ENCODE measurements around the gene IL12RB1.

IL12RB1 gene

GRCh38 chr19:18086590-18087138 lies at the start of gene IL12RB1:
TSS of gene IL12RB1 (minus strand) at chr19:18086934. CDS start at chr19:18086823, 111 bp downstream.
- DNase-seq (peak; percentile 65), ATAC-seq (peak; percentile 43)

DNA sequence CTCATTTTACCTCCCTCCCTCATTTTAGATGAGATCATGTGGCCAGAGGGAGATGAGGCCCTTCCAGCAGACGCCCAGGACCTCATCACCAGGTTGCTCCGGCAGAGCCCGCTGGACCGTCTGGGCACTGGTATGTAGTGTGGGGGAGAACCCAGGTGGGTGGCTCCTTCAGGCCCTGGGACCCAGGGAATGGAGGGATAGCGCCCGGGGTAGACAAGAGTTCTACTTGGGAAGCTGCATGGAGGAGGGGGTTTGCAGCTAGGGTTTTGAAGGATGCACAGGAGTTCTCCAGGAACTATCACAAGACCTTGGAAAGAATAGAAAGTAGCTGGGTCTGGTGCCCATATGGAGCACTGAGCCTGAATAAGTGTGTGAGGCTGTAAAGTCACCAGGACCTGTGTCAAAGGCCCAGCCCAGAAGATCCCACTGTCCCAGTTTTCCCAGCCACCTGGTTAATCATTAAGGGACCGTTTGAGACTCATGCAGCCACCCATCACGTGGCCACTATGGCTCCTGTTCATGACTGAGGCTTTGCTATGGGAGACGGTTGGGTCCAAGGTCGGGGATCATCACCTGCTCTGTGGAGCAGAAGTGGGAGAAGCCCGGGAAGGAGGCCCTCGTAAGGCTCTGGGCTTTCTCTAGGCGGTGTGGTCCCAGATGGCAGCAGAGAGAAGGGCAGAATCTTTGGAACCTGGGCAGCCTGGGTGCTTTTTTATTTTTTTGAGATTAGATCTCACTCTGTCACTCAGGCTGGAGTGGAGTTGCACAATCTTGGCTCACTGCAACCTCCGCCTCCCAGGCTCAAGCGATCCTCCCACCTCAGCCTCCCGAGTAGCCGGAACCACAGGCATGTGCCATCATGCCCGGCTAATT lies 49.2 kb upstream of the IL12RB1 start:
- no peak for ATAC-seq
- no peak for DNase-seq

DNA sequence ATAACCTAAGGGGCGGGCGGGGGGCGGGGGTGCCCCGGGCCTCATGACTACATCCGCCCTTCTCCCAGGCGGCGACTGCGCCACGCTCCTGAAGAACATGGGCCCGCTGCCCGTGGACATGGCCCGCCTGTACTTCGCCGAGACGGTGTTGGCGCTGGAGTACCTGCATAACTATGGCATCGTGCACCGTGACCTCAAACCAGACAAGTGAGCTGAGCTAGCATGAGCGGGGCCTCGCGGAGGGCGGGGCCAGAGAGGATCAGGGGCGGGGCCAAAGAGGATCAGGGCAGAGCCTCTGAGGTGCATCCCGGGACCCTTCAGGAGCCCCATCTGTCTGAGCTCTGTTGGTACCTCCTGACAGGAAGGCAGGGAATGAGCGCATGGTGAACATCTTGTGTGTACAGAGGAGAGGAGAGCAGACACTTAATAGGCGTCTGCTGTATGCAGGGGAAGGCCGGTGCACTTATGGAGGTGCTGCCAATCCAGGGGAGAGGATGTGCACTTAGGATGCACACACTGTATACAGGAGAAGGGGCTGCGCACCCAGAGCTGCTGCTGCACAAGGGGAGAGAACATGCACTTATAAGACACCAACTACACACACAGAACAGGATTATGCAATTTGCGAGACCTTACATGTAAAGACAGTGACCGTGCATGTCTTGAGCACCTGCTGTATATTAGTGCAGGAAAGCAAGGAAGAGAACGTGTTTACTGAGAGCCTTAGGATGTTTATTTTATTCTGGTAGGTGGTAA lies 45.3 kb upstream of the IL12RB1 start:
- ATAC-seq, result no peak
- DNase-seq, result peak; percentile 34

DNA sequence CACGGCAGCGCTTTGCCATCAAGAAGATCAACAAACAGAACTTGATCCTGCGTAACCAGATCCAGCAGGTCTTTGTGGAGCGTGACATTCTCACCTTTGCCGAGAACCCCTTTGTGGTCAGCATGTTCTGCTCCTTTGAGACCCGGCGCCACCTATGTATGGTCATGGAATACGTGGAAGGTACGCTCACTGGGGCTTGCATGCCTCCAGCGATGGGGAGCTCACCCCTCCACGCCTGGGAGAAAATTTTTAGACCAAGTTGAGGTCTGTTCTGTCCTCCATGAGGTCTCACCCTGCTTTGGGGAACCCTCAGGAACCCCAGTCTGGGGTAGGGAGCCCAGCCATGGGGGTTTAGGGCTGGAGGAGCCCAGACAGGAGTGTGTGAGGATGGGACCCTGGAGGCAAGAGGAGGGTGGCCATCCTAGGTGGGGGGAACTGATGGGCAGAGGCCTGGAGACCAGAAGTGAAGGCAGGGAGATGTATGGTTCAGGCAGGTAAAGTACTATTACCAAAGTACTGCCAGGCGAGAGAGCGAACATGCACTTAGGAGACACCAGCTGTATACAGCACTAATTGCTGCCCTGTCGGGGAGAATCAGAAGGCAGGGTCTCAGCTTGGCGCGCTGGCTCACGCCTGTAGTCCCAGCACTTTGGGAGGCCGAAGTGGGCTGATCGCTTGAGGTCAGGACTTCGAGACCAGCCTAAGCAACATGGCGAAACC lies 43.9 kb upstream of the IL12RB1 start:
- no peak for ATAC-seq
- DNase-seq, result no peak

DNA sequence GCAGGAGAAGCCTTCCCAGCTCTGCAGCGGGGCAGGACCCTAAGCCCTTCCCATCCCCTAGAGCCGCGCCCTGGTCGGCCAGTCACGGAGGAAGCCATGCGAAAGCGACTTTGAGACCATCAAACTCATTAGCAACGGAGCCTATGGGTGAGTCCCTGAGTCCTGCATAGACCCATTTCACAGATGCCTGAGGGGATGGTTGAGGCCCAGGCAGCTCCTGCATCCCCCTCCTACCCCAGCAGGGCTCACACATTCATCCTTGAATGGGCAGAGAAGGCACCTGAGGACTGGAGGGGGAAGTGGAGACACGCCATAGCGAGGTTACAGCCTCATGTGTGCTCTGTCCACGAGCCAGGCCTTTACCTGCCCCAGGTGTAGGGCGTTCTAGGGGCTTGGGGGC lies 42.1 kb upstream of the IL12RB1 start:
- DNase-seq (no peak), ATAC-seq (no peak)

- ATAC-seq, result peak; percentile 33
- no peak for DNase-seq
Observed at GRCh38 chr19:18128044-18128443, 41.3 kb upstream of the IL12RB1 start.

GRCh38 chr19:18126097-18126496 lies 39.4 kb upstream of the IL12RB1 start:
- no peak for ATAC-seq
- DNase-seq, result no peak

DNA sequence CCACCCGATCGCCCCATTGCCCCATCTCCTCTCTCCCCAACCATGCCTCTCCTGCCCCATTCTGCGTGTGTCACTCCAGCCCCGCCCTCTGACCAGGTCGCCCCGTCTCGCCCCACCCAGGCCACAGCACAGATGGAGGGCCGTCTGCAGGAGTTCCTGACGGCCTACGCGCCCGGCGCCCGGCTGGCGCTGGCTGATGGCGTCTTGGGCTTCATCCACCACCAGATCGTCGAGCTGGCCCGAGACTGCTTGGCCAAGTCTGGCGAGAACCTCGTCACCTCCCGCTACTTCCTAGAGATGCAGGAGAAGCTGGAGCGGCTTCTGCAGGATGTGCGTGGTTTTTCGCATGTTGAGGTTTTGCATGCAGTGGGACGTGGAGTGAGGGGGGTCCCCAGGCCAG lies 37.1 kb upstream of the IL12RB1 start:
- no peak for ATAC-seq
- DNase-seq, result no peak

DNA sequence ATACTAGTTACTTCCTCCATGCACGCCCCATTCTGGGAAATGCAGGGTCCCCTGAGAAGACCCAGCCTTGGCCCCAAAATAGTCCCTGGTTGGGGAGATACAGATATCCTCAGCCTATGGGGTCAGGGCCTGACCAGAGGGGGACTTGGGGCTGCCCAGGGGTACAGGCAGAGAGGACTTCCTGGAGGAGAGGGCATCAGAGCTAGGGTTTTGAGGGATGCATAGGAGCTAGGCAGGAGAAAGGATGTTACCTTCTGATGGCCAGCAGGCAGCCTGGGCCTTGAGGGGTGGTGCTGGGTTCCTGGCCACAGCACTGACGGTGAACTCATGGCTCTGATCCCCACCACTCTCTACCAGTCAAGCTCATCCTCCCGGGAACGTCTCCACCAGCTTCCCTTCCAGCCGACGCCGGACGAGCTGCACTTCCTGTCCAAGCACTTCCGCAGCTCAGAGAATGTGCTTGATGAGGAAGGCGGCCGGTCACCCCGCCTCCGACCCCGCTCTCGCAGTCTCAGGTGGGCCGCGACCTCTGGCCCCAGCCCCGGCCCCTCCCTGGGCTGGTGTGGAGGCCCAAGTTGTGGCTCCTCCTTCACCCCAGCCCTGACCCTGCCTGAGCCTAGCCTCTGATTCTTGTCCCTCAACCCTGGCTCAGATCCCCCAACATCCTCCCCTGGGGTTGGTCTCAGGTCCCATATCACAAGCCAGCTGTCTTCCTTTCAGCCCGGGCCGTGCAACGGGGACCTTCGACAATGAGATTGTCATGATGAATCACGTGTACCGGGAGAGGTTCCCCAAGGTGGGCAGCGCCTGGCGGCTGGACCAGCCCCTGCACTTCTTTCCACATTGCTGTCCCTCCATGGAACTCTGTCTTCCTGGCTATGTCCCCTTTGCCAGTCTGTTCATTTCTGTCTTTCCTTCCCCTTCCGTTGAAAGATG lies 36.4 kb upstream of the IL12RB1 start:
- no peak for ATAC-seq
- no peak for DNase-seq

DNA sequence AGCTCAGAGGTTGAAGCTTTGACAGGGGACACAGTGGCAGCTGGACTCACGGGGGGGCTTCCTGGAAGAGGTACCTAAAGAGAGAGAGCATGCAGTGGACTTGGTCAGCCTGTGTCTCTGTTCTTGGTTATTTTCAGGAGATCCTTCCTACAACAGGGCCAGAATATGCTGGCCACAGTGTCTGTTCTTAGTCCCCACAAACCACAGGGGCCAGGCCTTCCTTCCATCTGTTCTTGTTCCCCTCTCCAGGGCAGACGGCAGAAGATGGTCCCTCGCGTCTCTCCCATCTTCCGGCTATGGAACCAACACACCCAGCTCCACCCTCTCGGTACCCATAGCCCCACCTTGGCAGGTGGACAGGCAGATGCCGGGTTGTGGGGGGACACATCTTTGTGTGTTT lies 35.7 kb upstream of the IL12RB1 start:
- DNase-seq (no peak), ATAC-seq (no peak)

GRCh38 chr19:18121166-18121565 lies 34.4 kb upstream of the IL12RB1 start:
- no peak for DNase-seq
- no peak for ATAC-seq

DNA sequence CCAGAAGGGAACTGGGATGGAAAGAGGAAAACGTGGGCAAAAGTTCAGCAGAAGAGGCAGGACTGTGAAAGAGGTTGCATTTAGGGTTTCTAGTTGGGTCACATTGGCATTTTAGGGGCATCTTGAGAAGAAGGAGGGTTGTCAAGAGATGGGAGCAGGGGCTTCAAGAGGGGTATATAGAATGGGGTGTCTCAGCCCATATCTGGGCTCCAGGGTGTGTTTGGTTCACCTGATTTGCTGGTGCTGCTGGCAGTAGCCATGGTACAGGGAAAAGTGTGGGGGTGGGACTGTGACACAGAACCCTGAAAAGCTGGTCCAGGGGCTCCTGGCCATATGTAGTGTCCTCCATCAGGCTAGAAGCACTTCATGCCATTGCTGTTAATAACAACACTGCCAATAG lies 33.4 kb upstream of the IL12RB1 start:
- DNase-seq, result no peak
- no peak for ATAC-seq

DNA sequence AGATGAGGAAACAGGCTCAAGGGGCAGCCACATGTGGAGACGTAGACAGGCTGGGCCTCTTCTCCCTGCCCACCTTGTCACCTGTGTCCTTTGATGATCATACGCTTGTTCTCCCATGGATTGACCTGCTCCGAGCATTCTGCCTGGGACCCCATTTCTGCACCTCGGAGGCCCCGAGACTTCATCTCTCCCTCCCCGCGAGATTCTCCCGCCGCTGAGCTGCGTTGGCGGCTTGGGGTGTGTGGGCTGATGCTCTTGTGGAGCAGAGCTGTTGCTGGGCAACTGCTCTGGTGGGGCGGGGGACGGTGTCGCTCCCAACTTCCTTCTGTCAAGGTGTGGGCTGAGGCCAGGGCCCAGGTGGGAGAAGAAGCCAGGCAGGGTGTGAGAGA lies 33.0 kb upstream of the IL12RB1 start:
- ATAC-seq, result no peak
- peak; percentile 55 for DNase-seq

- peak; percentile 34 for DNase-seq
- ATAC-seq, result no peak
Observed at GRCh38 chr19:18119013-18119716, 32.4 kb upstream of the IL12RB1 start.

DNA sequence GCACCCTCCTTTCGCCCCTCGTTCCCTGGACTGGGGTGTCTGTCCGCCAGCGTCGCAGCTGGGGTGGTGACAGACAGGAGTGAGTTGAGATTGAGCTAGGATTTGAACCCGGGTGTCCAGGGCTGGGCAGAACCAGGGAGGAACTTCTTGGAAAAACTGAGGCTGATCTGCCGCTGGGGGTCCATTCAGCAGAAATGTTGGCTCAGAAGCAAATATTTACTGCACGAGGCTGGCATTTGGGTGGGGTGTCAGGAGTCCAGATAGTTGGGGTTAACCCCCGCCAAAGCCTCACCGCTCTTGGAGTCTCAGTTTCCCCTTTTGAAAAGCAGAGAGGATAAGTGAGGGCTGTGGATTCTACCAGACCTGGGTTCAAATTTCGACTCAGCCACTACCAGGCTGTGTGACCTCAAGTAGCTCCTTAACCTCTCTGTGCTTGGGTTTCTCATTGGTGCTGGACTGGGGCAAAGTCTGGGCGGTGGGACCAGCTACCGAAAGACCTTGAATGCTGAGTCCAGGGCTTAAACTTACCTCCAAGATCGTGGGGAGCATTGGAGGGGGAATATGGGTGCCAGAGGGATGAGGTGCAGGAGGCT lies 31.8 kb upstream of the IL12RB1 start:
- DNase-seq (no peak), ATAC-seq (no peak)

- DNase-seq, result peak; percentile 97
Observed at GRCh38 chr19:18117692-18118378, 31.1 kb upstream of the IL12RB1 start.

GRCh38 chr19:18117364-18117691 lies 30.6 kb upstream of the IL12RB1 start:
- DNase-seq (no peak), ATAC-seq (no peak)

More at GRCh38 chr19:18117692-18118378, 31.1 kb upstream of the IL12RB1 start:
- peak; percentile 84 for ATAC-seq

DNA sequence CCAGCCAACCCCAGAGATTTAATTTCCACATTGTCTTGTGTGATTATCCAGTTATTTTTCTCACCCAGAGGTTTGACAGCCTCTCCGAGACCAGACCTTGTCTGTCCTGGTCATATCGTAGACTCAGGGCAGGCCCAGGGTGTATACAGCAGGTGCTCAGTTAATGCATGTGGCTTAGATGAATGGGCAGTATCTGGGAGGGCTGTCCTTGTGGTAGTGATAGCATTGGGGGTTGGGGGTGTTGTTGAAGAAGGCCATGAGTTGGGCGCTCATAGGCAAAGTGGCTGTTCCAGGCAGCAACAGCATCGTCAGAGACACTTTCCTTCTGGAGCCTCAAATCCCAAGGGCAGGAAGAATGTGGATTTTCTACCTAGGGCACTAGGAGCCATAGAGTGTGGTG lies 27.7 kb upstream of the IL12RB1 start:
- DNase-seq, result no peak

DNA sequence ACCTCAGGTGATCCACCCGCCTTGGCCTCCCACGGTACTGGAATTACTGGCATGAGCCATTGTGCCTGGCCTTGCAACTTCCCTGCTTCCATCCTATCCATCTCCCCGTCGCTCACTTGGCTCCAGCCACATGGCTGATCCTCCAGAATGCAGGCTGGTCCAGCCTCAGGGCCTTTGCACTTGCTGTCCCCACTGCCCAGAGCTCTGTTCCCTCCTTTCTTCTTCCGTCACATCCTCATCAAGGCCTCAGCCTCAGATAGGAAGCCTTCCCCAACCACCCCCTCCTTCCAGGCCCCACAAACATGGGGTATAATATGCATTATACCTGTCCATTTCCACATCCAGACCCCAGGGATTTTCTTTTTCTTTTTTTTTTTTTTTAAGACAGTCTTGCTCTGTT lies 27.1 kb upstream of the IL12RB1 start:
- no peak for DNase-seq
- ATAC-seq, result no peak

More for the DNA sequence above, 27.7 kb upstream of the IL12RB1 start:
- no peak for ATAC-seq

DNA sequence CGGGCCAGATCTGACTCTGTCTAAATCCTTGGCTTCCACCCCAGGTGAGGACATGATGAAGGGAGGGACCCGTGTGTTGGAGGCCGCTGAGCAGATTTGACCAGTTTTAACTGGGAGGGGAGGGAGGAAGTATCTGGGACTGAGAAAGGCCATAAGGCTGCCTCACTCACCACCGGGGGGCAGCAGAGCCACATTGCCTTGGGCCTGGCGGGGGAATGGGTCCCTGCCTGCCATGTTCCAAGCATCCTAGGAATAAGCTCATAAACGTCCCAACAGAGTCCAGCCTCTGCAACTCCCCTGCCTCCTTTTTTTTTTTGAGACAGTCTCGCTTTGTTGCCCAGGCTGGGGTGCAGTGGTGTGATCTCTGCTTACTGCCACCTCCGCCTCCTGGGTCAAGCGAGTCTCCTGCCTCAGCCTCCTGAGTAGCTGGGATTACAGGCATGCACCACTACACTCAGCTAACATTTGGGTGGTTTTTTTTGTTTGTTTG lies 26.3 kb upstream of the IL12RB1 start:
- peak; percentile 87 for DNase-seq
- ATAC-seq, result peak; percentile 53

Measured in stimulated activated naive CD8-positive, alpha-beta T cell treated with anti-CD3 and anti-CD28 coated beads, Interleukin-15, Interleukin-2, amounts not matched to agents 100 U/mL and 50 U/mL, for 24 hours (primary cell).